HepG2 (cell line): ENCODE data around the gene DLG4. TPM values are rescaled to one million over a fixed set of nuclear protein-coding genes. Genes with fewer than 3 reads are reported as not detected.

Experiments used
- BCL6 ChIP-seq: IDR thresholded peaks from 2 replicates; pipeline ENCODE4 v1.6.1; 2016; ENCODE audit warnings: missing genetic modification reagents, missing compliant biosample characterization
- CBX2 ChIP-seq, 2 experiments: fragments of 200-600 bp in 1 of 2; sonication (generic); formaldehyde crosslinking in 1 of 2; IDR thresholded peaks; 2 replicates each; pipeline versions ENCODE4 v1.7.0 to v1.8.1; 2018 to 2022; ENCODE audit warnings: low read depth in 2 of 2, low read length in 1 of 2, mild to moderate bottlenecking in 1 of 2, missing genetic modification reagents in 1 of 2
- DPF2 ChIP-seq: sonication (generic); formaldehyde crosslinking; IDR thresholded peaks from 2 replicates; pipeline ENCODE4 v1.4.0; 2020; ENCODE audit warnings: mild to moderate bottlenecking, low read depth, missing genetic modification reagents, borderline replicate concordance
- ISL2 ChIP-seq: sonication (generic); formaldehyde crosslinking; IDR thresholded peaks from 2 replicates; pipeline ENCODE4 v1.5.0; 2020; ENCODE audit warnings: missing genetic modification reagents
- KAT8 ChIP-seq: IDR thresholded peaks from 2 replicates; pipeline ENCODE4 v1.6.1; 2016; ENCODE audit warnings: missing genetic modification reagents, missing compliant biosample characterization
- MAFF ChIP-seq: IDR thresholded peaks from 2 replicates; pipeline ENCODE4 v1.6.1; 2011; ENCODE audit warnings: low read depth, low read length, improper control_type of control experiment
- NFKB2 ChIP-seq: sonication (generic); formaldehyde crosslinking; IDR thresholded peaks from 2 replicates; pipeline ENCODE4 v1.4.0; 2020; ENCODE audit warnings: missing genetic modification reagents, borderline replicate concordance
- PHF21A ChIP-seq: sonication (generic); formaldehyde crosslinking; IDR thresholded peaks from 2 replicates; pipeline ENCODE4 v1.5.0; 2020; ENCODE audit warnings: mild to moderate bottlenecking, missing genetic modification reagents
- POLR2A ChIP-seq, 2 experiments: IDR thresholded peaks; 2 replicates each; pipeline ENCODE4 v1.6.1; 2011; ENCODE audit warnings: low read depth in 2 of 2, low read length in 2 of 2, mild to moderate bottlenecking in 1 of 2, moderate library complexity in 1 of 2; ENCODE audit not compliant: insufficient read depth in 1 of 2
- SAP130 ChIP-seq: IDR thresholded peaks from 2 replicates; pipeline ENCODE4 v1.6.1; 2016; ENCODE audit warnings: low read depth
- SOX13 ChIP-seq, 3 experiments: fragments of 450-650 bp in 1 of 3; sonication (generic) in 1 of 3; formaldehyde crosslinking in 1 of 3; IDR thresholded peaks in 2 of 3; conservative IDR thresholded peaks in 1 of 3; 2 replicates each; pipeline versions ENCODE4 v1.5.0 to v1.6.1; 2016 to 2020; ENCODE audit warnings: antibody characterized with exemption in 1 of 3, mild to moderate bottlenecking in 1 of 3, missing compliant biosample characterization in 1 of 3, missing genetic modification reagents in 1 of 3, moderate library complexity in 1 of 3
- ZBTB38 ChIP-seq: sonication (generic); formaldehyde crosslinking; IDR thresholded peaks from 2 replicates; pipeline ENCODE4 v1.5.1; 2020; ENCODE audit warnings: mild to moderate bottlenecking, missing genetic modification reagents
- ZKSCAN5 ChIP-seq: sonication (generic); formaldehyde crosslinking; IDR thresholded peaks from 2 replicates; pipeline ENCODE4 v1.5.1; 2020; ENCODE audit warnings: mild to moderate bottlenecking, missing genetic modification reagents
- ZMAT3 ChIP-seq: sonication (generic); formaldehyde crosslinking; conservative IDR thresholded peaks from 2 replicates; pipeline ENCODE4 v1.7.0; 2021; ENCODE audit warnings: missing genetic modification reagents
- ZNF256 ChIP-seq: sonication (generic); formaldehyde crosslinking; conservative IDR thresholded peaks from 2 replicates; pipeline ENCODE4 v1.4.0; 2020; ENCODE audit warnings: missing genetic modification reagents
- ZNF382 ChIP-seq: sonication (generic); formaldehyde crosslinking; IDR thresholded peaks from 2 replicates; pipeline ENCODE4 v1.5.0; 2020; ENCODE audit warnings: missing genetic modification reagents, mild to moderate bottlenecking, borderline replicate concordance
- ZNF549 ChIP-seq: sonication (generic); formaldehyde crosslinking; IDR thresholded peaks from 2 replicates; pipeline ENCODE4 v1.5.0; 2020; ENCODE audit warnings: missing genetic modification reagents
- ZNF792 ChIP-seq: IDR thresholded peaks from 2 replicates; pipeline ENCODE4 v1.6.1; 2016
- ZNF816 ChIP-seq: sonication (generic); formaldehyde crosslinking; IDR thresholded peaks from 2 replicates; pipeline ENCODE4 v1.8.0; 2022; ENCODE audit warnings: missing genetic modification reagents, mild to moderate bottlenecking, borderline replicate concordance
- polyA plus RNA-seq, 8 experiments: library from polyadenylated mRNA; depleted of rRNA in 3 of 8; stranded (reverse) in 7 of 8; unstranded in 1 of 8; fragments of >200 nt; fragmentation: Illumina TruSeq in 4 of 8; extraction: Trizol in 4 of 8; gene quantifications; 2 replicates each; pipeline versions ENCODE4 v1.2.1 to v1.2.3, GENCODE V29; 2011 to 2016; ENCODE audit warnings: low read depth in 4 of 8, missing spikeins in 1 of 8, mixed read lengths in 1 of 8; ENCODE audit not compliant: insufficient read depth in 1 of 8
- total RNA-seq, 5 experiments: library from RNA; depleted of rRNA; stranded (reverse); fragments of >200 nt; fragmentation: Illumina TruSeq; extraction: Trizol; gene quantifications; 2 replicates each; pipeline ENCODE4 v1.2.3, GENCODE V29; 2016; ENCODE audit warnings: low read depth in 1 of 5
- TF ChIP-seq, protein P1 (sequence below): sonication (generic); formaldehyde crosslinking; IDR thresholded peaks from 2 replicates; pipeline ENCODE4 v1.4.0; 2020; ENCODE audit warnings: mild to moderate bottlenecking, missing genetic modification reagents
- TF ChIP-seq, protein P2 (sequence below): sonication (generic); formaldehyde crosslinking; IDR thresholded peaks from 2 replicates; pipeline ENCODE4 v1.5.1; 2020; ENCODE audit warnings: mild to moderate bottlenecking, missing genetic modification reagents, moderate library complexity
- TF ChIP-seq, protein P3 (sequence below): IDR thresholded peaks from 2 replicates; pipeline ENCODE4 v1.6.1; 2016; ENCODE audit warnings: missing compliant biosample characterization, missing genetic modification reagents, borderline replicate concordance
- TF ChIP-seq, protein P4 (sequence below): sonication (generic); formaldehyde crosslinking; IDR thresholded peaks from 2 replicates; pipeline ENCODE4 v1.4.0; 2020; ENCODE audit warnings: missing genetic modification reagents

The DLG4 gene
- total and polyA plus RNA-seq, 2 of the 13 experiments (the other 11 are each of a cell fraction or from before 2014, with no cell fraction given), result 0.71 to 4.3 TPM

DNA sequence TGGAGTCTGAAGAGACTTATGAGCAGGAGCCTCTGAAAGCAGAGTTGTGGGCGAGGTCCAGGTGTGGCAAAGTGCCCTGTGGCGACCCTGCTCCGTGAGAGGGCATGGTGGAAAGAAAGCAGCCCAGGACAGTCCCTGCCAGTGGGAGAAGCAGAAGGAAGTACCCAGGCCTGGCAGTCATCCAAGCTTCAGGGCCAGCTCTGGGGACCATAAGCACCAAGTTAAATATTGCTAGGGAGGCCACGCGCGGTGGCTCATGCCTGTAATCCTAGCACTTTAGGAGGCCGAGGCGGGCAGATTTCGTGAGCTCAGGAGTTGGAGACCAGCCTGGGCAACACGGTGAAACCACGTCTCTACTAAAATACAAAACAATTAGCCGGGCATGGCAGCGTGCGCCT is 35.5 kb downstream of the DLG4 start (continued):
- TF ChIP-seq ZBTB38 (CRISPR knock-in tag) (peak; percentile 63; the same call in 1 of the 2 replicates), ZNF256 (CRISPR knock-in tag) (no peak), MAFF (no peak), ZNF792 (0 out of 2 replicates have a peak, but pooled peaks have one; percentile 49), PHF21A (CRISPR knock-in tag) (peak; percentile 81), POLR2A (IDR thresholded peaks at IDR 0.05; ENCODE audit: insufficient read depth in 1 of 2, low read depth in 2 of 2, low read length in 2 of 2) (peak; percentile 11 to 27; a peak in 2 of 4 replicates), ZNF549 (CRISPR knock-in tag) (no peak), KAT8 (CRISPR knock-in tag) (peak; percentile 68; the same call in 1 of the 2 replicates), ZKSCAN5 (no peak), CBX2 (IDR thresholded peaks at IDR 0.05; ENCODE audit: low read depth, low read length) (no peak), CBX2 (CRISPR knock-in tag; IDR thresholded peaks at IDR 0.05; ENCODE audit: low read depth) (no peak), ZMAT3 (0 out of 2 replicates have a peak, but pooled peaks have one; percentile 30), ISL2 (CRISPR knock-in tag) (peak; percentile 64), ZNF816 (CRISPR knock-in tag) (no peak), SAP130 (CRISPR knock-in tag) (peak; percentile 67), NFKB2 (CRISPR knock-in tag) (peak; percentile 70; the same call in 1 of the 2 replicates), DPF2 (CRISPR knock-in tag) (no peak), SOX13 (IDR thresholded peaks at IDR 0.05) (no peak), SOX13 (CRISPR knock-in tag; conservative IDR thresholded peaks at IDR 0.05 in 1 of 2, IDR thresholded peaks at IDR 0.05 in 1 of 2) (peak in 1 of 2 experiments; percentile 42; a peak in 1 of 4 replicates), ZNF382 (no peak), BCL6 (CRISPR knock-in tag) (peak; percentile 11; the same call in 1 of the 2 replicates)
- TF ChIP-seq, protein P1, sequence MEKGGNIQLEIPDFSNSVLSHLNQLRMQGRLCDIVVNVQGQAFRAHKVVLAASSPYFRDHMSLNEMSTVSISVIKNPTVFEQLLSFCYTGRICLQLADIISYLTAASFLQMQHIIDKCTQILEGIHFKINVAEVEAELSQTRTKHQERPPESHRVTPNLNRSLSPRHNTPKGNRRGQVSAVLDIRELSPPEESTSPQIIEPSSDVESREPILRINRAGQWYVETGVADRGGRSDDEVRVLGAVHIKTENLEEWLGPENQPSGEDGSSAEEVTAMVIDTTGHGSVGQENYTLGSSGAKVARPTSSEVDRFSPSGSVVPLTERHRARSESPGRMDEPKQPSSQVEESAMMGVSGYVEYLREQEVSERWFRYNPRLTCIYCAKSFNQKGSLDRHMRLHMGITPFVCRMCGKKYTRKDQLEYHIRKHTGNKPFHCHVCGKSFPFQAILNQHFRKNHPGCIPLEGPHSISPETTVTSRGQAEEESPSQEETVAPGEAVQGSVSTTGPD (CRISPR knock-in tag), result no peak
- TF ChIP-seq, protein P2, sequence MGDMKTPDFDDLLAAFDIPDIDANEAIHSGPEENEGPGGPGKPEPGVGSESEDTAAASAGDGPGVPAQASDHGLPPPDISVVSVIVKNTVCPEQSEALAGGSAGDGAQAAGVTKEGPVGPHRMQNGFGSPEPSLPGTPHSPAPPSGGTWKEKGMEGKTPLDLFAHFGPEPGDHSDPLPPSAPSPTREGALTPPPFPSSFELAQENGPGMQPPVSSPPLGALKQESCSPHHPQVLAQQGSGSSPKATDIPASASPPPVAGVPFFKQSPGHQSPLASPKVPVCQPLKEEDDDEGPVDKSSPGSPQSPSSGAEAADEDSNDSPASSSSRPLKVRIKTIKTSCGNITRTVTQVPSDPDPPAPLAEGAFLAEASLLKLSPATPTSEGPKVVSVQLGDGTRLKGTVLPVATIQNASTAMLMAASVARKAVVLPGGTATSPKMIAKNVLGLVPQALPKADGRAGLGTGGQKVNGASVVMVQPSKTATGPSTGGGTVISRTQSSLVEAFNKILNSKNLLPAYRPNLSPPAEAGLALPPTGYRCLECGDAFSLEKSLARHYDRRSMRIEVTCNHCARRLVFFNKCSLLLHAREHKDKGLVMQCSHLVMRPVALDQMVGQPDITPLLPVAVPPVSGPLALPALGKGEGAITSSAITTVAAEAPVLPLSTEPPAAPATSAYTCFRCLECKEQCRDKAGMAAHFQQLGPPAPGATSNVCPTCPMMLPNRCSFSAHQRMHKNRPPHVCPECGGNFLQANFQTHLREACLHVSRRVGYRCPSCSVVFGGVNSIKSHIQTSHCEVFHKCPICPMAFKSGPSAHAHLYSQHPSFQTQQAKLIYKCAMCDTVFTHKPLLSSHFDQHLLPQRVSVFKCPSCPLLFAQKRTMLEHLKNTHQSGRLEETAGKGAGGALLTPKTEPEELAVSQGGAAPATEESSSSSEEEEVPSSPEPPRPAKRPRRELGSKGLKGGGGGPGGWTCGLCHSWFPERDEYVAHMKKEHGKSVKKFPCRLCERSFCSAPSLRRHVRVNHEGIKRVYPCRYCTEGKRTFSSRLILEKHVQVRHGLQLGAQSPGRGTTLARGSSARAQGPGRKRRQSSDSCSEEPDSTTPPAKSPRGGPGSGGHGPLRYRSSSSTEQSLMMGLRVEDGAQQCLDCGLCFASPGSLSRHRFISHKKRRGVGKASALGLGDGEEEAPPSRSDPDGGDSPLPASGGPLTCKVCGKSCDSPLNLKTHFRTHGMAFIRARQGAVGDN (CRISPR knock-in tag), result peak; percentile 88
- TF ChIP-seq, protein P3, sequence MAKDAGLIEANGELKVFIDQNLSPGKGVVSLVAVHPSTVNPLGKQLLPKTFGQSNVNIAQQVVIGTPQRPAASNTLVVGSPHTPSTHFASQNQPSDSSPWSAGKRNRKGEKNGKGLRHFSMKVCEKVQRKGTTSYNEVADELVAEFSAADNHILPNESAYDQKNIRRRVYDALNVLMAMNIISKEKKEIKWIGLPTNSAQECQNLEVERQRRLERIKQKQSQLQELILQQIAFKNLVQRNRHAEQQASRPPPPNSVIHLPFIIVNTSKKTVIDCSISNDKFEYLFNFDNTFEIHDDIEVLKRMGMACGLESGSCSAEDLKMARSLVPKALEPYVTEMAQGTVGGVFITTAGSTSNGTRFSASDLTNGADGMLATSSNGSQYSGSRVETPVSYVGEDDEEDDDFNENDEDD, result 0 out of 2 replicates have a peak, but pooled peaks have one; percentile 11
- TF ChIP-seq, protein P4, sequence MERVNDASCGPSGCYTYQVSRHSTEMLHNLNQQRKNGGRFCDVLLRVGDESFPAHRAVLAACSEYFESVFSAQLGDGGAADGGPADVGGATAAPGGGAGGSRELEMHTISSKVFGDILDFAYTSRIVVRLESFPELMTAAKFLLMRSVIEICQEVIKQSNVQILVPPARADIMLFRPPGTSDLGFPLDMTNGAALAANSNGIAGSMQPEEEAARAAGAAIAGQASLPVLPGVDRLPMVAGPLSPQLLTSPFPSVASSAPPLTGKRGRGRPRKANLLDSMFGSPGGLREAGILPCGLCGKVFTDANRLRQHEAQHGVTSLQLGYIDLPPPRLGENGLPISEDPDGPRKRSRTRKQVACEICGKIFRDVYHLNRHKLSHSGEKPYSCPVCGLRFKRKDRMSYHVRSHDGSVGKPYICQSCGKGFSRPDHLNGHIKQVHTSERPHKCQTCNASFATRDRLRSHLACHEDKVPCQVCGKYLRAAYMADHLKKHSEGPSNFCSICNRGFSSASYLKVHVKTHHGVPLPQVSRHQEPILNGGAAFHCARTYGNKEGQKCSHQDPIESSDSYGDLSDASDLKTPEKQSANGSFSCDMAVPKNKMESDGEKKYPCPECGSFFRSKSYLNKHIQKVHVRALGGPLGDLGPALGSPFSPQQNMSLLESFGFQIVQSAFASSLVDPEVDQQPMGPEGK (CRISPR knock-in tag), result peak; percentile 65
